GM23248 (cell line): ENCODE results near the gene FEZF2.

Experiments used
- EZH2 ChIP-seq: fragments of 200-600 bp; sonication (generic); IDR thresholded peaks from 2 replicates; pipeline ENCODE4 v1.6.1; 2018; ENCODE audit warnings: antibody characterized with exemption, mild to moderate bottlenecking; ENCODE audit not compliant: insufficient read depth, poor library complexity, severe bottlenecking
- EZH2phosphoT487 ChIP-seq: fragments of 200-600 bp; sonication (generic); IDR thresholded peaks from 2 replicates; pipeline ENCODE4 v1.6.1; 2018; ENCODE audit warnings: antibody characterized with exemption, moderate library complexity, mild to moderate bottlenecking, low read depth; ENCODE audit not compliant: insufficient read depth

- TF ChIP-seq EZH2 (no peak), EZH2phosphoT487 (no peak; the same call in 1 of the 2 replicates)
Measured at GRCh38 chr3:62370858-62371719, 2.3 kb downstream of the FEZF2 start.
